NCI-H1930 (cell line): ENCODE results near the gene MESP2.
A peak's percentile ranks its signal among the peaks of the same experiment; 100 is the strongest.

Source experiments
- DNase-seq, 2 experiments: peaks; one replicate each; lab custom pipeline; 2025; lab: John Stamatoyannopoulos, UW

The MESP2 gene, protein sequence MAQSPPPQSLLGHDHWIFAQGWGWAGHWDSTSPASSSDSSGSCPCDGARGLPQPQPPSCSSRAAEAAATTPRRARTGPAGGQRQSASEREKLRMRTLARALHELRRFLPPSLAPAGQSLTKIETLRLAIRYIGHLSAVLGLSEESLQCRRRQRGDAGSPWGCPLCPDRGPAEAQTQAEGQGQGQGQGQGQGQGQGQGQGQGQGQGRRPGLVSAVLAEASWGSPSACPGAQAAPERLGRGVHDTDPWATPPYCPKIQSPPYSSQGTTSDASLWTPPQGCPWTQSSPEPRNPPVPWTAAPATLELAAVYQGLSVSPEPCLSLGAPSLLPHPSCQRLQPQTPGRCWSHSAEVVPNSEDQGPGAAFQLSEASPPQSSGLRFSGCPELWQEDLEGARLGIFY

DNA sequence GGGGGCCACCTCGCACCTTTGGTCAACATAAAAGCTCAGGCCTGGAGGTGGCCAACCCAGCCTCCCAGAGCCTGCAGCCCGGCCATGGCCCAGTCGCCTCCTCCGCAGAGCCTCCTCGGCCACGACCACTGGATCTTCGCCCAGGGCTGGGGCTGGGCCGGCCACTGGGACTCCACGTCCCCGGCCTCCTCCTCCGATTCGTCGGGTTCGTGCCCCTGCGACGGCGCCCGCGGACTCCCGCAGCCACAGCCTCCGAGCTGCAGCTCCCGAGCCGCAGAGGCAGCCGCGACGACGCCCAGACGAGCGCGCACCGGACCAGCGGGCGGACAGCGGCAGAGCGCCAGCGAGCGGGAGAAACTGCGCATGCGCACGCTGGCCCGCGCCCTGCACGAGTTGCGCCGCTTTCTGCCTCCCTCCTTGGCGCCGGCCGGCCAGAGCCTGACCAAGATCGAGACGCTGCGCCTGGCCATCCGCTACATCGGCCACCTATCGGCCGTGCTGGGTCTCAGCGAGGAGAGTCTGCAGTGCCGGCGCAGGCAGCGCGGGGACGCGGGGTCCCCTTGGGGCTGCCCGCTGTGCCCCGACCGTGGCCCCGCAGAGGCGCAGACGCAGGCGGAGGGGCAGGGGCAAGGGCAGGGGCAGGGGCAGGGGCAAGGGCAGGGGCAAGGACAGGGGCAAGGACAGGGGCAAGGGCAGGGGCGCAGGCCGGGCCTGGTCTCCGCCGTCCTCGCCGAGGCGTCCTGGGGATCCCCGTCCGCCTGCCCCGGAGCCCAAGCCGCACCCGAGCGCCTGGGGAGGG lies at the start of gene MESP2:
Gene MESP2, plus strand, starts transcription at position 59 of the 799 bp plus-strand sequence. Its CDS starts 26 bp downstream, at position 85.
- peak; percentile 42 to 73 for DNase-seq

- DNase-seq: no peak
Measured at GRCh38 chr15:89728254-89728653, 47.9 kb upstream of the MESP2 start.

DNA sequence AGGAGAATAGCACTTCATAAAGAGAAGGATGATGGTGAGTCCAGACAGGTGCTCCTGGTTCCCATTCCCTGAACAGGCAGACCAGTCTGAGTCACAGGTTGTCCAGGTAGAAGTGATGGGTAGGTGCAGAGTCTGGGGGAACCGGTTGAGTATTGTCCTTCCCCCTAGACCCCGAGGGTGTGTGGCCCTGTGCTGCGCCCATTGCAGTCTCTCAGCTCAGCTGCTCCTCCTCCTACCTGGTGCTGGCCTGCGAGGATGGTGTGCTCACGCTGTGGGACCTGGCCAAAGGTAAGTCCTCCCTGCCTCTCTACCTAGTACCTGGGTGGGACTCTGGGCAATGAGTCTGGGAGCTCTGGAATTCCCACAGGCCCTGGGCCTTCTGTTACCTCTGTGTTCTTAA lies 44.9 kb upstream of the MESP2 start:
- DNase-seq: no peak

- no peak for DNase-seq
Measured at GRCh38 chr15:89732451-89733172, 43.5 kb upstream of the MESP2 start.

GRCh38 chr15:89735773-89736172 lies 40.4 kb upstream of the MESP2 start:
- DNase-seq: no peak

GRCh38 chr15:89740137-89740536 lies 36.0 kb upstream of the MESP2 start:
- DNase-seq: peak; percentile 32 to 60

GRCh38 chr15:89743011-89743410 lies 33.1 kb upstream of the MESP2 start:
- DNase-seq: no peak

DNA sequence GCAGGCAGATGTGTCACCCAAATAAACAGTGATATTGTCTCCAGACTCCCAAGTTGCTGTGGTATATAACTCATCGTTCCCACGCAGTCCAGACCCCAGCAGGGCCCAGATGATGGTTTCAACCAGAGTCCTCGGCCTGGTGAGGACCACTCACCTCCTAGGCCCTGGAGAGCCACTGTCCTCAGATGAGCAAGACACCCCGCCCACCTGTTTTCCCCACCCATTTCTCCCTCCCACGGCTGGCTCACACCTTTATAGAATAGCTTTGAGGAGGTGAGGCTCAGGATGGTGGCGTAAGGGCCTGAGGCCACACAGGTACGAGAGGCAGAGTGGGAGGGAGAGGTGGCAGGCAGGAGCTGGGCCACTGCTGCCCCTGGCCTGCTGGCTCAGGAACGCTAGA lies 32.5 kb upstream of the MESP2 start:
- no peak for DNase-seq

- no peak for DNase-seq
Measured at GRCh38 chr15:89745131-89745530, 31.0 kb upstream of the MESP2 start.

- DNase-seq: no peak
Measured at GRCh38 chr15:89745768-89746167, 30.4 kb upstream of the MESP2 start.

DNA sequence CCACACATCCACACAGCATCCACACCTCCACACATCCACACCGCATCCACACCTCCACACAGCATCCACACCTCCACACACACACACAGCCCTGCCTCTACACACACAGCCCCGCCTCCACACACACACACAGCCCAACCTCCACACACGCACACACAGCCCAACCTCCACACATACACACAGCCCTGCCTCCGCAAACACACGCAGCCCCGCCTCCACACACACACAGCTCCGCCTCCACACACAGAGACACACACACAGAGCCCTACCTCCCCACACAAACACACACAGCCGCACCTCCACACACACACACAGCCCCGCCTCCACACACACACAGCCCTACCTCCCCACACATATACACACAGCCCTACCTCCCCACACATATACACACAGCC lies 29.7 kb upstream of the MESP2 start:
- no peak for DNase-seq

GRCh38 chr15:89747708-89748682 lies 28.1 kb upstream of the MESP2 start:
- DNase-seq: no peak

DNA sequence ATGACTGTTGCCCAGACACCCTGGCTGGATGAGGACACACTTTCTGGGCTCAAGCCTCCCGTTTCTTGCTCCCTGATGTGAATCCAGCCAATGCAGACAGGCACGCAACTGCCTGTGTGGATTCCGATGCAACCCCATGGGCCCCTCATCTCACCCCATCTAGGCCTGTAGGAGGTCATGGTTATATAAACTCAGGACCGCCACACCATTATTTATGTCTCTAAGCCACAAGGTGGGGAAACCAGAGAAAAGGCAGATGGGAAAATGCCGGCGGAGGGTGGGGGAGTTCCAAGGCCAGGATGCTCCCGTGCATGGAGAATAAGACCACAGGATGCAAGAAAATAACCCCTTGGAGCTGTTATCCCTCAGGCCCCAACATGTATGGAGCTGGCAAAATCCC lies 27.1 kb upstream of the MESP2 start:
- no peak for DNase-seq

GRCh38 chr15:89749526-89749925 lies 26.6 kb upstream of the MESP2 start:
- DNase-seq: no peak

DNA sequence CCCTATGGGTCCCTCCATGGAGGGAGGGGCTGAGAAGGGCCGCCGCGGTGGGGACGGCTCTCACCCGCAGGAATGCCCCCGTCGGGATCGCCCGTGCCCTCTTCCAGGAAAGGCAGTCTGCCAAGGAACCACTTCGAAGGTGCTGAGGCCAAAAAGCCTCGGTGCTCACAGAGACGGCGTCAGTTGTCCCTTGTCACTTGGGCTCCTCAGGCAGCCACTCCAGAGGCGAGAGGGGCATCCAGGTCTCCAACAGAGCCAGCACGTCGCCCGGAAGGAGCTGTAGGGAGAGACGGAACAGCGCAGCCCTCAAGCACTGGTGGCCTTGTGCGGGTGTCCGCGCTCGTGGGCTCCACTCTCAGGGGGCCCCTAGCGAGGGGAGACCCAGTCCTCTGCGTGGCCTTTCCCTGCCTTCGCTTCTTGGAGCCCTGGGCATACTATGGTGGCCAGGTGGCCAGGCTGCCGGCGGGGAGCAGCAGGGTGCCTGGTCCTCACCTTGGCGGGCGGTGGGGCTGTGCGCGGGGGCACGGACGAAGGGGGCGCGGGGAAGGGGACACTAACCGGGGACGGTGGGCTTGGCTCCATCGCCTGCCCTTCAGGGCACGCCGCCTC lies 26.1 kb upstream of the MESP2 start:
- peak in 1 of 2 experiments; percentile 4 for DNase-seq

DNA sequence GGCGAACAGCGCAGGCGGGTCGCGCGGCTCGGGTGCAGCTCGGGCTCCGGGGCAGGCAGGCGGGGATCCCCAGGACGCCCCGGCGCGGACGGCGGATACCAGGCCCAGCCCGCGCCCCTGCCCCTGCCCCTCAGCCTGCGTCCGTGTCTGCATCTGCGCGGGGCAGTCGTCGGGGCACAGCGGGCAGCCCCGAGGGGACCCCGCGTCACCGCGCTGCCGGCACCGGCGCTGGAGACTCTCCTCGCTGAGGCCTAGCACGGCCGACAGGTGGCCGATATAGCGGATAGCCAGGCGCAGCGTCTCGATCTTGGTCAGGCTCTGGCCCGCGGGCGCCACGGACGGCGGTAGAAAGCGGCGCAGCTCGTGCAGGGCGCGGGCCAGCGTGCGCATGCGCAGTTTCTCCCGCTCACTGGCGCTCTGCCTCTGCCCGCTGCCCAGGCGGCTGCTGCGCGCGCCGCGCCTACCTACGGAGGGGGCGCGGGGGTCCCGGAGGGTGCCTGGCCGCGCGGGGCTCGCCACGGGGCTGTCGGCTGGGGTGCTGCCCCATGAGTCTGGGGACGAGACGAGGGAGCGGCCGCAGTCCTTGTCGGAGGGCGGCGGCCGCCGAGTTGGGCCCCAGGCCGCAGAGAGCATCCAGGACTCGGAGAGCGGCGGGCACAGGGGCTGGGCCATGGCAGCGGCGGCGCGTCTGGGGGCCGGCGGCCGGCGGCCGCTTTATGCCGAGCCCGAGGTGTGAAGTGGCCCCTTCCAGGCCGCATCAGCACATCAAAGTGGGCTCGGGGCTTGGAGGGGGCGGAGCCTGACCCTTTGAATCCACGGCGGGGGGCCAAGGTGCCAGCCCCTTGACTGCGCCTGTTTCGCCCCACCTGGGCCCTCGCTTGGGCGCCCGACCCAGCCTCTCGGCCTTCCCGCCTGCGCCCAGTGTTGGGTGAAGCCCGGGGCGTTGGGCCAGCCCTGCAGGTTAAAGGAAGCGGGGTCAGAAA lies 25.3 kb upstream of the MESP2 start, which contains the start of gene MESP1:
Gene MESP1, minus strand, starts transcription at position 690 of the 983 bp plus-strand sequence. Its CDS starts 18 bp downstream, at position 672.
- DNase-seq: peak; percentile 67 to 89

DNA sequence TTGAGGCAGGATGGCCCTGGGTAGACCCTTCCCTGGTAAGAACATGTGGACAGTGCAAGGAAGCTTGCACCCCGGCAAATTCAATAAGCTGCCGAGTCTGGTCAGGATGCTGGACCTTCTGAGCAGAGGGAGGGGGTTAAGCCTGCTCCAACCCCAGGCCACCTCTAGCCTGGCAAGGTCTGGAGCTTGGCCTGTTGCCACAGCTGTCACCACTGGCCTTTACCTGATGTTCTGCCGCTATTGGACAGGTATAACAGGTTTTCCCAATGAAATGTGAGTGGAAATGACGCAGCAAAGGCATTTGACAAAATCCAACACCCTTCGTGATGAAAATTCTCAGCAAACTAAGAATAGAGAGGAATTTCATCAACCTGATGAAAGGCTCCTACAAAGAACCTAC lies 24.4 kb upstream of the MESP2 start:
- no peak for DNase-seq

DNA sequence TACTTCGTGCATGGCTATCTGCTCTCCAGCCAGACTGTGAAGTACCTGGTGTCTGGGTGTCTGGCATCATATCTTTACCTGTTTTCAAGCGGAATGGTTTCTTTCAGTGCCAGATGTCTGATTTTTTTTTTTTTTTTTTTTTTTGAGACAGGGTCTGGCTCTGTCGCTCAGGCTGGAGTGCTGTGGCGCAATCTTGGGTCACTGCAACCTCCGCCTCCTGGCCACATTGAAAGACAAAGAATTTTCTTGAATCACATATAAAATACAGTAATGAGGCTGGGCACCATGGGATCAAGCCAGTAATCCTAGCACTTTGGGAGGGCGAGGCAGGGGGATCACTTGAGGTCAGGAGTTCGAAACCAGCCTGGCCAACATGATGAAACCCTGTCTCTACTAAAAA lies 22.3 kb upstream of the MESP2 start:
- no peak for DNase-seq

DNA sequence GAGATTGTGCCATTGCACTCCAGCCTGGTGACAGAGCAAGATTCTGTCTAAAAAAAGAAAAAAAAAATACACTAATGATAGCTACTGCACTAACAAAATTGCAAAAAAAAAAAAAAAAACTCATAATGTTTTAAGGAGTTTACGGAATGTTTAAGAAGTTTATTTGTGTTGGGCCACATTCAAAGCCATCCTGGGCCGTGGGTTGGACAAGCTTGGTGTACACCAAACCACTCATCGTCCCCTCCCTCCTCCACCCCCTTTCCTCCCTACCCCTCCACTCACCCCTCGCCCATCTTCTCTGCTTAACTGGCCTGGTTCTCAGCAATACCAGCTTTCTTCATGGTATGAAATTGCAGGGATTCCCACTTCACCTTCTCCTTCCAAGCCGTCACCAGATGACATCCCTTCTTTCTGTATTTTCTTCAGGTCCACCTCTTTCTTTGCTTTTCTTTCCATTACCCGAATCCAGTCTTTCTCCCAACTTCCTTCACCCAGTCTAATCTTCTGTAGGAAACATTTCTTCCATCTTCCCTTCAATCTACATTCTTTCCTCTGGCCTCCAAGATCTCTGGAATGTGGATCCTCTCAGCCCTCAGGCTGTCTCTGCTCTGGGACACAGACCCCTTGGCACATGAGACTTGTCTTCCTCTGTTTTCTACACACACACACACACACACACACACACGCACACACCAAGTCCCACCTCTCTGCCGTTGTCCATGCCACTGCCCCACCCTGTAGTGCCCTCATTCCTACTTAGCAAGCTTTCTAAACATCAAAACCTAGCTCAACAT lies 21.6 kb upstream of the MESP2 start:
- no peak for DNase-seq
